Mesothelial cell of epicardium (in vitro differentiated cells): ENCODE data around the gene ACOX1. TPM values are rescaled to one million over a fixed set of nuclear protein-coding genes. Genes with fewer than 3 reads are reported as not detected.

Experiments
- DNase-seq, 2 experiments: peaks; one replicate each; pipeline ENCODE4 v3.0.0; 2021; ENCODE audit warnings: low spot score in 2 of 2; ENCODE audit not compliant: unreplicated experiment in 2 of 2
- H3K27ac Mint-ChIP-seq: 2 replicates; pipeline ENCODE4 v1.8.0; 2021; ENCODE audit warnings: mixed read lengths
- H3K27me3 Mint-ChIP-seq: 2 replicates; pipeline ENCODE4 v1.8.0; 2021; ENCODE audit warnings: low read depth, mixed read lengths
- H3K36me3 Mint-ChIP-seq: 2 replicates; pipeline ENCODE4 v1.8.0; 2021; ENCODE audit warnings: mixed read lengths
- H3K4me1 Mint-ChIP-seq: 2 replicates; pipeline ENCODE4 v1.8.0; 2021; ENCODE audit warnings: mixed read lengths
- H3K4me3 Mint-ChIP-seq: 2 replicates; pipeline ENCODE4 v1.8.0; 2021; ENCODE audit warnings: mild to moderate bottlenecking, moderate library complexity, mixed read lengths
- H3K9me3 Mint-ChIP-seq: 2 replicates; pipeline ENCODE4 v1.8.0; 2021; ENCODE audit warnings: mixed read lengths
- total RNA-seq: library from RNA; stranded (reverse); gene quantifications from 3 replicates; pipeline ENCODE4 v1.2.1, GENCODE V29; 2021
- TF ChIP-seq, protein P1 (sequence below): fragments of 200-600 bp; sonication (generic); IDR thresholded peaks from one replicate; pipeline ENCODE4 v1.5.0; 2021; ENCODE audit warnings: antibody characterized with exemption; ENCODE audit not compliant: unreplicated experiment

ACOX1 gene
- total RNA-seq, 1 donor from 2014 or later: 57.5 TPM

DNA sequence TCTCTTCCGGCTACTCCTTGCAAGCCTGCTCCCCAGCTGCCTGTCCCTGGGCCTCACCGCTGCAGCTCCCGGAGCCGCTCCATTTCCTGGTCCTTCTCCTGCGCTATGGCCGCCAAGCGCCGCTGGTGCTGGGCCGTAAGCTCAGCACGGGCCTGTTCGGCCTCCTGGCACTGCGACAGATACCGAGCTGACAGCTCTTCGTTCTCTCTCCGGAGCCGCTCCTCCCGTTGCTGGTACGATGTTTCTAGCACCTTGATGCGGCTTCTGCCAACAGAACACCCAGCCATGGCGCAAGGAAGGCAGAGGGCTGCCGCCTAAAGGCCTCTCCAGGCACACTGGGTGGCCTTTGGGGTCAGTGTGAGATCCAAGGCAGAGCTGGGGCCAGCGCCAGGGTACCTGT, 59.4 kb downstream of the ACOX1 start:
- H3K27me3 Mint-ChIP-seq: no peaks in the 10 kb centered on the region
- no peak for DNase-seq
- no peaks in the 10 kb centered on the region for H3K4me1 Mint-ChIP-seq
- H3K27ac Mint-ChIP-seq: no peak overlapping the region
- TF ChIP-seq, protein P1, sequence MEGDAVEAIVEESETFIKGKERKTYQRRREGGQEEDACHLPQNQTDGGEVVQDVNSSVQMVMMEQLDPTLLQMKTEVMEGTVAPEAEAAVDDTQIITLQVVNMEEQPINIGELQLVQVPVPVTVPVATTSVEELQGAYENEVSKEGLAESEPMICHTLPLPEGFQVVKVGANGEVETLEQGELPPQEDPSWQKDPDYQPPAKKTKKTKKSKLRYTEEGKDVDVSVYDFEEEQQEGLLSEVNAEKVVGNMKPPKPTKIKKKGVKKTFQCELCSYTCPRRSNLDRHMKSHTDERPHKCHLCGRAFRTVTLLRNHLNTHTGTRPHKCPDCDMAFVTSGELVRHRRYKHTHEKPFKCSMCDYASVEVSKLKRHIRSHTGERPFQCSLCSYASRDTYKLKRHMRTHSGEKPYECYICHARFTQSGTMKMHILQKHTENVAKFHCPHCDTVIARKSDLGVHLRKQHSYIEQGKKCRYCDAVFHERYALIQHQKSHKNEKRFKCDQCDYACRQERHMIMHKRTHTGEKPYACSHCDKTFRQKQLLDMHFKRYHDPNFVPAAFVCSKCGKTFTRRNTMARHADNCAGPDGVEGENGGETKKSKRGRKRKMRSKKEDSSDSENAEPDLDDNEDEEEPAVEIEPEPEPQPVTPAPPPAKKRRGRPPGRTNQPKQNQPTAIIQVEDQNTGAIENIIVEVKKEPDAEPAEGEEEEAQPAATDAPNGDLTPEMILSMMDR: no peak
- H3K9me3 Mint-ChIP-seq: no peaks in the 10 kb centered on the region
- peaks cover 8% of the 10 kb centered on the region for H3K36me3 Mint-ChIP-seq
- H3K4me3 Mint-ChIP-seq: no peak overlapping the region

DNA sequence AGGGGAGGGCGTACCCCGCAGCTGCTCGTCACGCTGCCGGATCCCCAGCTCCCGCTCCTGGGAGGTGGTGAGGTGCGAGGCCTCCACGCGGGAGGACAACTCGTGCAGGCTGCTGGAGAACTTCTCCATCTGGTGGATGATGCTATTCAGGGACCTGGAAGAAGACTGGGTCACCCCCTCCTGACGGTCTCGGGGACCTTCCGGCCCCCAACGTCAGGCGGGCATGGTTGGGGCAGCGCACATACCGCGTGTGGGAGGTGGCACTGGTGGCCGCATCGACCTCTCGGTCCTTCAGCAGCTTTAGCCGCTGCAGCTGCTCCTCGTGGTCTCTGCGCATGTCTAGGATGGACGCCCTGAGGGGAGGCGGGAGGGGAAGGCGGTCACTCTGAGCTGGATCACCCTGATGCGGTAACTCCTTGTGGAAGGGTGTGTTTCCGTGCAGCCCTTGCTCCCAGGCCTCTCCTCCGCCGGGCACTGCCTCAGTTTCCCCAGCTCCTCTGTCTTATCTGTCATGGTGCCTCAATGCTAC, 61.0 kb downstream of the ACOX1 start:
- Mint-ChIP-seq H3K36me3 (peaks cover 8% of the 10 kb centered on the region), H3K4me1 (no peaks in the 10 kb centered on the region), H3K27ac (no peak overlapping the region), H3K4me3 (no peak overlapping the region), H3K27me3 (no peaks in the 10 kb centered on the region), H3K9me3 (no peaks in the 10 kb centered on the region)
- no peak for DNase-seq
- TF ChIP-seq, protein P1: no peak

DNA sequence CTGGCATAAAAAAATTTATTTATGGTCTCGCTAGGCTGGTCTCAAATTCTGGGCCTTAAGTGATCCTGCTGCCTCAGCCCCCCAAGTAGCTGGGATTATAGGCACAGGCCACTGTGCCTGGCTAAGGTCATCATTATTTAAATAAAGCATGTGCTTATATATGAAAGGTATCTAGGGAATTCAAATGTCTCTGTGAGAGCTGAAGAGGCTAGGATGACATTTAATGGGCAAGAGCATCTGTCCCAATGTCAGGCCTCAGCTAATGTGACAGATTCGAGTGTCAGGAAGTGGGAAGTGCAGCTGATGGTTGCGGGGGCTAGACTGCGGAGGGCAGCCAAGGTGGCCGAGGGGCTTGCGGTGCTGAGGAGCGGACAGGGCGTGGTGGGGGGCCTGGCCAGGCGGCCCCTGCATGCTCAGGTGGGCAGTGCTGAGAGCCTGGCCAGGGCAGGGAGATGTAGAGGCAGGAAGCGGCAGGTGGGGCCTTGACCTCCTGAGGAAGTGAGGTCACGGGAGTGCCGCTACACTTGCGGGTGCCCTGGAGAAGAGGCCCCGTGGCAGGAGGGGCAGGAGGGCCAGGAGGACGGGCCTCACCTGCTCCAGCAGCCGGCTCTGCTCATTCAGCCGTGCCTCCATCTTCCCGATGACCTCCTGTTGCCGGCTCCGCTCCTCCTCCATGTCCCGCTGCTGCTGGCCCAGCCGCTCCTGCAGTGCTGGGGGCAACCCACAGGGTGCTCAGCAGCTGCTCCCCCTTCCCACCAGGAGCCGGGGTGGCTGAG, 61.6 kb downstream of the ACOX1 start:
- H3K27me3 Mint-ChIP-seq: no peaks in the 10 kb centered on the region
- no peak overlapping the region for H3K4me3 Mint-ChIP-seq
- H3K36me3 Mint-ChIP-seq: peaks cover 8% of the 10 kb centered on the region
- H3K27ac Mint-ChIP-seq: no peak overlapping the region
- DNase-seq: no peak
- no peaks in the 10 kb centered on the region for H3K4me1 Mint-ChIP-seq
- TF ChIP-seq, protein P1: no peak
- H3K9me3 Mint-ChIP-seq: no peaks in the 10 kb centered on the region

DNA sequence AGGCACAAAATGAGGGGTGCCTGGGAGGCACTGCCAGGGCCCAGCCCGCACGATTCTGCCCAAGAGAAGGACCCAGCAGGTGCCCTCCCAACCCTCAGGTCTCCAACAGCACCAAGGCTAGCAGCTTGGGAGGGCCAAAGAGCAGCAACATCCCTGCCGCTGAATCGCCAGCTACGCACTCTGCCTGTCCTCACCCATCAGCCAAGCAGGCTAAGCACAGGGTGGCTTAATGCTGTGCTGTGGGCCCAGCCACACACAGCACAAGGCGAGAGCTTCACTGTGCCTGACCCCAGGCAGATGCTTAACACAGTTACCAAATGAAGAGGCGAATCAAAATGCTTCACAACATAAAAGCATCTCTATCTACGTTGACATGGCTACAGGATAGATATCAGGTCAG, 63.7 kb downstream of the ACOX1 start:
- DNase-seq: no peak
- H3K4me3 Mint-ChIP-seq: no peak overlapping the region
- H3K36me3 Mint-ChIP-seq: peaks cover 8% of the 10 kb centered on the region
- no peaks in the 10 kb centered on the region for H3K27me3 Mint-ChIP-seq
- peaks cover 7% of the 10 kb centered on the region for H3K4me1 Mint-ChIP-seq
- H3K9me3 Mint-ChIP-seq: no peaks in the 10 kb centered on the region
- no peak overlapping the region for H3K27ac Mint-ChIP-seq
- TF ChIP-seq, protein P1: no peak

GRCh38 chr17:75914643-75915267, 64.2 kb downstream of the ACOX1 start:
- no peaks in the 10 kb centered on the region for H3K9me3 Mint-ChIP-seq
- peaks cover 8% of the 10 kb centered on the region for H3K36me3 Mint-ChIP-seq
- no peaks in the 10 kb centered on the region for H3K27me3 Mint-ChIP-seq
- TF ChIP-seq, protein P1: no peak
- H3K4me1 Mint-ChIP-seq: peaks cover 12% of the 10 kb centered on the region
- no peak for DNase-seq
- H3K4me3 Mint-ChIP-seq: no peak overlapping the region
- H3K27ac Mint-ChIP-seq: no peak overlapping the region
